HepG2 (cell line): ENCODE results near the gene HRG. TPM values are rescaled to one million over a fixed set of nuclear protein-coding genes. Genes with fewer than 3 reads are reported as not detected.

Source experiments
- ATAC-seq: fragments of 200-7000 bp; cut with Tn5 transposase; 3 replicates; pipeline ENCODE4 v1.9.1; 2020; ENCODE audit warnings: mild to moderate bottlenecking, moderate library complexity
- BruUV-seq: library from RNA; stranded (reverse); fragments of 400-500 nt; replicated peaks from 2 replicates; lab custom pipeline; 2021; lab: Mats Ljungman, UMichigan
- CTCF ChIA-PET: fragments of 300-600 bp; formaldehyde crosslinking; extraction: SDS; loops from one replicate; lab custom pipeline; 2021; ENCODE audit warnings: low total read pairs, inconsistent platforms, low intra/inter-chr PET ratio; lab: Yijun Ruan, JAX
- POLR2A ChIA-PET: fragments of 350-600 bp; sonication (Branson Sonifier 250); formaldehyde crosslinking; loops from one replicate; lab custom pipeline; 2020; ENCODE audit warnings: antibody characterized with exemption, inconsistent platforms; lab: Yijun Ruan, JAX
- DNase-seq: peaks from one replicate; pipeline ENCODE4 v3.0.0-alpha.2; 2015; ENCODE audit warnings: low spot score
- FAIRE-seq: peaks from 3 replicates; lab custom pipeline; 2011; peaks lifted over from hg19 to GRCh38; lab: Jason Lieb, UNC
- H2AFZ ChIP-seq: one replicate; pipeline ENCODE4 v1.6.1; 2011; ENCODE audit warnings: low read length, inconsistent platforms
- H3K27ac ChIP-seq: fragments of 300-600 bp; 3 replicates; pipeline ENCODE4 v1.8.0; 2011; ENCODE audit warnings: mixed run types, mild to moderate bottlenecking, mixed read lengths, low read length, inconsistent platforms; ENCODE audit not compliant: insufficient read depth; ENCODE audit errors: extremely low read length
- H3K27me3 ChIP-seq, 2 experiments: fragments of 200-600 bp in 1 of 2; 2 replicates in 1 of 2; 3 replicates in 1 of 2; pipeline versions ENCODE4 v1.6.0 to v1.8.0; 2011; ENCODE audit warnings: low read length in 2 of 2, mild to moderate bottlenecking in 2 of 2, moderate library complexity in 2 of 2, inconsistent platforms in 1 of 2; ENCODE audit not compliant: insufficient read depth in 2 of 2, control insufficient read depth in 1 of 2
- H3K36me3 ChIP-seq, 2 experiments: fragments of 200-600 bp in 1 of 2; replicated peaks in 1 of 2; 2 replicates in 1 of 2; 3 replicates in 1 of 2; pipeline versions ENCODE4 v1.5.1 to v1.8.0; 2011; ENCODE audit warnings: low read length in 2 of 2, inconsistent platforms in 1 of 2; ENCODE audit not compliant: insufficient read depth in 2 of 2, control insufficient read depth in 1 of 2
- H3K4me1 ChIP-seq: 2 replicates; pipeline ENCODE4 v1.5.1; 2012; ENCODE audit warnings: low read length, inconsistent platforms; ENCODE audit not compliant: insufficient read depth
- H3K4me2 ChIP-seq: 2 replicates; pipeline ENCODE4 v1.6.0; 2011; ENCODE audit warnings: low read depth, low read length, inconsistent platforms
- H3K4me3 ChIP-seq, 3 experiments: fragments of 200-600 bp in 1 of 3; sonication (generic), shearing (Covaris generic) in 1 of 3; replicated peaks in 1 of 3; 2 replicates each; pipeline ENCODE4 v1.5.1; 2011 to 2016; ENCODE audit warnings: low read length in 3 of 3, inconsistent platforms in 2 of 3, low read depth in 2 of 3, mild to moderate bottlenecking in 2 of 3, control low read depth in 1 of 3, mixed read lengths in 1 of 3; ENCODE audit not compliant: insufficient read depth in 1 of 3
- H3K79me2 ChIP-seq: one replicate; pipeline ENCODE4 v1.6.1; 2011; ENCODE audit warnings: low read length, inconsistent platforms; ENCODE audit not compliant: insufficient read depth
- H3K9ac ChIP-seq: 2 replicates; pipeline ENCODE4 v1.6.0; 2011; ENCODE audit warnings: mild to moderate bottlenecking, low read depth, low read length, inconsistent platforms; ENCODE audit not compliant: insufficient read depth
- H3K9me3 ChIP-seq: 2 replicates; pipeline ENCODE4 v1.5.1; 2012; ENCODE audit warnings: mild to moderate bottlenecking, low read length
- H4K20me1 ChIP-seq: 2 replicates; pipeline ENCODE4 v1.6.0; 2011; ENCODE audit warnings: inconsistent platforms, mild to moderate bottlenecking, low read length, moderate library complexity; ENCODE audit not compliant: insufficient read depth
- CTCF ChIP-seq: sonication (generic); formaldehyde crosslinking; IDR thresholded peaks from 2 replicates; pipeline ENCODE4 v1.5.0; 2020; ENCODE audit warnings: mild to moderate bottlenecking, missing genetic modification reagents, moderate library complexity
- PREB ChIP-seq: sonication (generic); formaldehyde crosslinking; IDR thresholded peaks from 2 replicates; pipeline ENCODE4 v1.4.0; 2020; ENCODE audit warnings: missing genetic modification reagents
- RAD21 ChIP-seq: fragments of 450-650 bp; formaldehyde crosslinking; IDR thresholded peaks from 2 replicates; pipeline ENCODE4 v1.5.0; 2020; ENCODE audit warnings: mild to moderate bottlenecking
- SMC3 ChIP-seq: IDR thresholded peaks from 2 replicates; pipeline ENCODE4 v1.6.1; 2011; ENCODE audit warnings: low read length, improper control_type of control experiment
- STAG1 ChIP-seq: sonication (generic); formaldehyde crosslinking; IDR thresholded peaks from 2 replicates; pipeline ENCODE4 v1.4.0; 2020; ENCODE audit warnings: missing genetic modification reagents
- ZKSCAN5 ChIP-seq: sonication (generic); formaldehyde crosslinking; IDR thresholded peaks from 2 replicates; pipeline ENCODE4 v1.5.1; 2020; ENCODE audit warnings: mild to moderate bottlenecking, missing genetic modification reagents
- ZNF205 ChIP-seq: IDR thresholded peaks from 2 replicates; pipeline ENCODE4 v1.6.1; 2018; ENCODE audit warnings: missing biosample characterization, missing genetic modification reagents
- ZNF652 ChIP-seq: IDR thresholded peaks from 2 replicates; pipeline ENCODE4 v1.6.1; 2016; ENCODE audit warnings: low read depth, borderline replicate concordance
- WGBS: methylation state at CpG from one replicate; pipeline ENCODE4 v1.1.6; 2017; ENCODE audit warnings: low lambda C conversion rate; 5-methylcytosine and 5-hydroxymethylcytosine counted together
- in situ Hi-C: cut with HindIII; loops from 2 replicates; pipeline ENCODE4 v1.10.0; 2017; ENCODE audit warnings: low pct_unique_long_range_greater_than_20kb; ENCODE audit not compliant: extremely low pct_ligation_motif_present
- intact Hi-C: fragments of 100-400 bp; cut with micrococcal nuclease; formaldehyde crosslinking; loops from one replicate; pipeline ENCODE4 v1.10.0; 2022; ENCODE audit not compliant: unreplicated experiment
- polyA plus RNA-seq, 8 experiments: library from polyadenylated mRNA; depleted of rRNA in 3 of 8; stranded (reverse) in 7 of 8; unstranded in 1 of 8; fragments of >200 nt; fragmentation: Illumina TruSeq in 4 of 8; extraction: Trizol in 4 of 8; gene quantifications; 2 replicates each; pipeline versions ENCODE4 v1.2.1 to v1.2.3, GENCODE V29; 2011 to 2016; ENCODE audit warnings: low read depth in 4 of 8, missing spikeins in 1 of 8, mixed read lengths in 1 of 8; ENCODE audit not compliant: insufficient read depth in 1 of 8
- total RNA-seq, 5 experiments: library from RNA; depleted of rRNA; stranded (reverse); fragments of >200 nt; fragmentation: Illumina TruSeq; extraction: Trizol; gene quantifications; 2 replicates each; pipeline ENCODE4 v1.2.3, GENCODE V29; 2016; ENCODE audit warnings: low read depth in 1 of 5

The HRG gene
- total and polyA plus RNA-seq, 2 of the 13 experiments (the other 11 are each of a cell fraction or from before 2014, with no cell fraction given) = 0.09 to 0.11 TPM

- Histone ChIP-seq H2AFZ (no peak overlapping the region), H3K4me3 (no peak overlapping the region), H3K9ac (no peak overlapping the region), H3K4me1 (peaks cover 19% of the 10 kb centered on the region), H3K79me2 (no peaks in the 10 kb centered on the region), H3K27ac (no peak overlapping the region), H3K4me2 (no peak overlapping the region), H4K20me1 (no peaks in the 10 kb centered on the region), H3K36me3 (no peaks in the 10 kb centered on the region), H3K9me3 (no peaks in the 10 kb centered on the region), H3K27me3 (no peaks in the 10 kb centered on the region)
- BruUV-seq = no TSS peak
- FAIRE-seq (peak; percentile 46), ATAC-seq (peak; percentile 86), DNase-seq (peak; percentile 18)
- intact Hi-C loops = no loop called here
- 0 out of 2 replicates have a peak, but pooled peaks have one; percentile 36 for TF ChIP-seq SMC3
- TF ChIP-seq ZKSCAN5 = no peak
- TF ChIP-seq ZNF652 (CRISPR knock-in tag) = peak; percentile 93
- TF ChIP-seq CTCF = peak; percentile 57
- peak; percentile 48; the same call in 1 of the 2 replicates for TF ChIP-seq RAD21 (CRISPR knock-in tag)
- no peak for TF ChIP-seq PREB (CRISPR knock-in tag)
- no peak for TF ChIP-seq ZNF205
- peak; percentile 65 for TF ChIP-seq STAG1 (CRISPR knock-in tag)
- in situ Hi-C loops = no loop called here
- WGBS = 82% methylated on average over 4 of the region's 7 CpGs
- ChIA-PET CTCF (no interaction called here), POLR2A (interaction anchor here (0.7 to 1.5 kb wide), 2 partner anchors 61 to 76 kb away, joined by 3 read pairs; partner anchors contain the start of gene EIF4A2)
These were observed 56.6 kb downstream of the HRG start for GRCh38 chr3:186722457-186722856.
